Fibroblast of villous mesenchyme (primary cell): ENCODE measurements around the gene RLN3. TPM values are rescaled to one million over a fixed set of nuclear protein-coding genes. Genes with fewer than 3 reads are reported as not detected.

Source experiments
- DNase-seq: peaks from one replicate; pipeline ENCODE4 v3.0.0-alpha.2; 2010; ENCODE audit warnings: low read depth
- H3K4me3 ChIP-seq: 2 replicates; pipeline ENCODE4 v1.5.1; 2011; ENCODE audit warnings: low read depth, mild to moderate bottlenecking, low read length
- CTCF ChIP-seq: IDR thresholded peaks from 2 replicates; pipeline ENCODE4 v1.5.1; 2012; ENCODE audit warnings: low read depth, mild to moderate bottlenecking, low read length; ENCODE audit not compliant: insufficient read depth
- total RNA-seq: library from RNA; depleted of rRNA; stranded (reverse); fragments of >200 nt; gene quantifications from 2 replicates; pipeline ENCODE4 v1.2.3, GENCODE V29; 2012

RLN3 gene
- total RNA-seq, 1 donor, result not detected

- no peak overlapping the region for H3K4me3 ChIP-seq
- TF ChIP-seq CTCF, result no peak
- DNase-seq, result no peak
These were observed 34.2 kb upstream of the RLN3 start for GRCh38 chr19:13993590-13994300.

GRCh38 chr19:13995017-13995728 is 32.8 kb upstream of the RLN3 start:
- DNase-seq, result peak; percentile 47
- H3K4me3 ChIP-seq, result no peak overlapping the region
- no peak for TF ChIP-seq CTCF

- DNase-seq, result no peak
- H3K4me3 ChIP-seq, result no peak overlapping the region
- TF ChIP-seq CTCF, result no peak
These were observed 31.8 kb upstream of the RLN3 start for GRCh38 chr19:13995878-13996765.

GRCh38 chr19:13996928-13997630 is 30.9 kb upstream of the RLN3 start:
- DNase-seq, result no peak
- no peak for TF ChIP-seq CTCF

GRCh38 chr19:13997631-13997962 is 30.4 kb upstream of the RLN3 start:
- no peak for DNase-seq
- TF ChIP-seq CTCF, result no peak
- H3K4me3 ChIP-seq, result no peak overlapping the region

More at GRCh38 chr19:13996928-13997630, 30.9 kb upstream of the RLN3 start:
- H3K4me3 ChIP-seq, result no peak overlapping the region

GRCh38 chr19:13998426-13998825 is 29.5 kb upstream of the RLN3 start:
- DNase-seq, result no peak
- no peak for TF ChIP-seq CTCF
- H3K4me3 ChIP-seq, result no peak overlapping the region
